MCF 10A (cell line): ENCODE data around the gene NR3C2. TPM values are rescaled to one million over a fixed set of nuclear protein-coding genes. Genes with fewer than 3 reads are reported as not detected.
A peak's percentile ranks its signal among the peaks of the same experiment; 100 is the strongest.

Experiments
- BruUV-seq: library from RNA; stranded (reverse); fragments of 400-500 nt; replicated peaks from 2 replicates; lab custom pipeline; 2021; lab: Mats Ljungman, UMichigan
- CTCF ChIA-PET: fragments of 300-600 bp; sonication (Branson Sonifier 250); formaldehyde crosslinking; extraction: SDS; loops from one replicate; lab custom pipeline; 2021; ENCODE audit warnings: antibody characterized with exemption, inconsistent platforms; lab: Yijun Ruan, JAX
- POLR2A ChIA-PET: fragments of 300-600, 350-650 bp; sonication (Branson Sonifier 250); formaldehyde crosslinking; extraction: SDS; loops from one replicate; lab custom pipeline; 2020; ENCODE audit warnings: antibody characterized with exemption, inconsistent platforms; lab: Yijun Ruan, JAX
- DNase-seq: peaks from one replicate; pipeline ENCODE4 v3.0.0-alpha.2; 2018; ENCODE audit not compliant: unreplicated experiment
- H3K27ac Mint-ChIP-seq: one replicate; pipeline ENCODE4 v1.8.0; 2022; ENCODE audit warnings: mild to moderate bottlenecking, low read depth, mixed read lengths; ENCODE audit not compliant: unreplicated experiment
- H3K27me3 Mint-ChIP-seq: one replicate; pipeline ENCODE4 v1.8.0; 2022; ENCODE audit warnings: mixed read lengths; ENCODE audit not compliant: insufficient read depth, unreplicated experiment
- H3K36me3 Mint-ChIP-seq: one replicate; pipeline ENCODE4 v1.8.0; 2022; ENCODE audit warnings: mild to moderate bottlenecking, moderate library complexity, mixed read lengths; ENCODE audit not compliant: insufficient read depth, unreplicated experiment
- H3K4me1 Mint-ChIP-seq: one replicate; pipeline ENCODE4 v1.8.0; 2022; ENCODE audit warnings: mixed read lengths; ENCODE audit not compliant: insufficient read depth, unreplicated experiment
- H3K4me3 Mint-ChIP-seq: one replicate; pipeline ENCODE4 v1.8.0; 2022; ENCODE audit warnings: mild to moderate bottlenecking, moderate library complexity, mixed read lengths; ENCODE audit not compliant: unreplicated experiment
- H3K9me3 Mint-ChIP-seq: one replicate; pipeline ENCODE4 v1.8.0; 2022; ENCODE audit warnings: mixed read lengths; ENCODE audit not compliant: unreplicated experiment
- CTCF ChIP-seq: fragments of 200-600 bp; IDR thresholded peaks from one replicate; pipeline ENCODE4 v1.8.0; 2022; ENCODE audit warnings: antibody characterized with exemption, mild to moderate bottlenecking; ENCODE audit not compliant: unreplicated experiment
- intact Hi-C: fragments of 100-400 bp; cut with micrococcal nuclease; formaldehyde crosslinking; loops from 2 replicates; pipeline ENCODE4 v1.14.1; 2022
- total RNA-seq: library from RNA; stranded (reverse); gene quantifications from 2 replicates; pipeline ENCODE4 v1.2.3, GENCODE V29; 2022

NR3C2 gene
- total RNA-seq, 1 experiment from 2014 or later = 0.21 TPM

- Mint-ChIP-seq H3K27ac (no peak overlapping the region), H3K27me3 (no peaks in the 10 kb centered on the region), H3K4me1 (peaks cover 7% of the 10 kb centered on the region), H3K36me3 (no peaks in the 10 kb centered on the region), H3K4me3 (no peak overlapping the region), H3K9me3 (no peaks in the 10 kb centered on the region)
- peak; percentile 27 for DNase-seq
- no peak for TF ChIP-seq CTCF
- ChIA-PET POLR2A (interaction anchor here (0.6 kb wide), 1 partner anchor 29 kb away, joined by 4 read pairs; no protein-coding TSS in a partner anchor), CTCF (interaction anchor here (0.7 kb wide), 1 partner anchor 107 kb away, joined by 3 read pairs; no protein-coding TSS in a partner anchor)
- BruUV-seq = no TSS peak
- intact Hi-C loops = no loop called here
These were observed 171.6 kb downstream of the NR3C2 start for GRCh38 chr4:148270630-148271029.

GRCh38 chr4:148268835-148269234, 173.4 kb downstream of the NR3C2 start:
- H3K27ac Mint-ChIP-seq = no peak overlapping the region
- ChIA-PET CTCF (no interaction called here), POLR2A (no interaction called here)
- intact Hi-C loops = no loop called here
- no peak for TF ChIP-seq CTCF
- H3K4me1 Mint-ChIP-seq = peaks cover 7% of the 10 kb centered on the region
- DNase-seq = no peak
- H3K9me3 Mint-ChIP-seq = peaks cover 2% of the 10 kb centered on the region
- H3K4me3 Mint-ChIP-seq = no peak overlapping the region
- no peaks in the 10 kb centered on the region for H3K36me3 Mint-ChIP-seq
- BruUV-seq = no TSS peak
- H3K27me3 Mint-ChIP-seq = no peaks in the 10 kb centered on the region

GRCh38 chr4:148266921-148267320, 175.3 kb downstream of the NR3C2 start:
- H3K36me3 Mint-ChIP-seq = no peaks in the 10 kb centered on the region
- no peak for TF ChIP-seq CTCF
- peaks cover 12% of the 10 kb centered on the region for H3K9me3 Mint-ChIP-seq
- CTCF ChIA-PET = no interaction called here
- H3K4me3 Mint-ChIP-seq = no peak overlapping the region
- H3K27me3 Mint-ChIP-seq = no peaks in the 10 kb centered on the region
- H3K27ac Mint-ChIP-seq = no peak overlapping the region
- no peak for DNase-seq
- intact Hi-C loops = no loop called here
- POLR2A ChIA-PET = no interaction called here
- BruUV-seq = no TSS peak
- peaks cover 5% of the 10 kb centered on the region for H3K4me1 Mint-ChIP-seq

GRCh38 chr4:148266240-148266639, 176.0 kb downstream of the NR3C2 start:
- DNase-seq = no peak
- Mint-ChIP-seq H3K4me1 (peaks cover 5% of the 10 kb centered on the region), H3K27me3 (no peaks in the 10 kb centered on the region), H3K9me3 (peaks cover 12% of the 10 kb centered on the region), H3K36me3 (no peaks in the 10 kb centered on the region), H3K27ac (no peak overlapping the region), H3K4me3 (no peak overlapping the region)
- CTCF ChIA-PET = interaction anchor here (0.6 kb wide), 1 partner anchor 713 kb away, joined by 4 read pairs; no protein-coding TSS in a partner anchor
- no TSS peak for BruUV-seq
- no peak for TF ChIP-seq CTCF
- POLR2A ChIA-PET = no interaction called here
- intact Hi-C loops = no loop called here
